Measurements from ENCODE around the gene MEFV.
A peak's percentile ranks its signal among the peaks of the same experiment; 100 is the strongest.
"Not testable (repeated sequence)": the region's sequence is repeated elsewhere in the genome, so short reads cannot be mapped to it uniquely, and the experiment has no call there.

MEFV gene

GRCh38 chr16:3282103-3282729 is 25.8 kb upstream of the MEFV start:
- no peak for TF ChIP-seq CTCF (IDR thresholded peaks at IDR 0.05; ENCODE audit: control insufficient read depth, extremely low read depth, insufficient read depth)
- no peak for DNase-seq (ENCODE audit: low read depth)
- peak overlapping the region; percentile 100 for H3K4me3 ChIP-seq (ENCODE audit: low read depth, low read length)

GRCh38 chr16:3281222-3281820 is 24.9 kb upstream of the MEFV start:
- no peak overlapping the region; the same call in 1 of the 2 replicates for H3K4me3 ChIP-seq (ENCODE audit: low read depth, low read length)
- no peak for TF ChIP-seq CTCF (IDR thresholded peaks at IDR 0.05; ENCODE audit: control insufficient read depth, extremely low read depth, insufficient read depth)
- DNase-seq (ENCODE audit: low read depth), result no peak

- DNase-seq (ENCODE audit: low read depth), result no peak
- no peak for TF ChIP-seq CTCF (IDR thresholded peaks at IDR 0.05; ENCODE audit: control insufficient read depth, extremely low read depth, insufficient read depth)
- no peak overlapping the region for H3K4me3 ChIP-seq (ENCODE audit: low read depth, low read length)
These were observed 20.2 kb upstream of the MEFV start for GRCh38 chr16:3276679-3277078.

GRCh38 chr16:3274947-3275346 is 18.5 kb upstream of the MEFV start:
- no peak for TF ChIP-seq CTCF (IDR thresholded peaks at IDR 0.05; ENCODE audit: control insufficient read depth, extremely low read depth, insufficient read depth)
- no peak for DNase-seq (ENCODE audit: low read depth)
- no peak overlapping the region for H3K4me3 ChIP-seq (ENCODE audit: low read depth, low read length)

GRCh38 chr16:3274490-3274889 is 18.1 kb upstream of the MEFV start:
- DNase-seq (ENCODE audit: low read depth), result no peak
- no peak for TF ChIP-seq CTCF (IDR thresholded peaks at IDR 0.05; ENCODE audit: control insufficient read depth, extremely low read depth, insufficient read depth)
- H3K4me3 ChIP-seq (ENCODE audit: low read depth, low read length), result no peak overlapping the region

- not testable (repeated sequence) for DNase-seq (ENCODE audit: low read depth); H3K4me3 ChIP-seq (ENCODE audit: low read depth, low read length)
These were observed 14.8 kb upstream of the MEFV start for GRCh38 chr16:3271281-3271680.

GRCh38 chr16:3270718-3271117 is 14.3 kb upstream of the MEFV start:
- H3K4me3 ChIP-seq (ENCODE audit: low read depth, low read length); DNase-seq (ENCODE audit: low read depth): not testable (repeated sequence)

- no peak for DNase-seq (ENCODE audit: low read depth)
- H3K4me3 ChIP-seq (ENCODE audit: low read depth, low read length), result no peak overlapping the region
- TF ChIP-seq CTCF (IDR thresholded peaks at IDR 0.05; ENCODE audit: control insufficient read depth, extremely low read depth, insufficient read depth), result no peak
These were observed 11.9 kb upstream of the MEFV start for GRCh38 chr16:3268294-3268693.
